ENCODE data around the gene EFHC1. TPM values are rescaled to one million over a fixed set of nuclear protein-coding genes. Genes with fewer than 3 reads are reported as not detected.
A peak's percentile ranks its signal among the peaks of the same experiment; 100 is the strongest.

EFHC1 gene
- polyA plus RNA-seq, 10 donors, result 14.1 to 36.4 (median 21.2) TPM

DNA sequence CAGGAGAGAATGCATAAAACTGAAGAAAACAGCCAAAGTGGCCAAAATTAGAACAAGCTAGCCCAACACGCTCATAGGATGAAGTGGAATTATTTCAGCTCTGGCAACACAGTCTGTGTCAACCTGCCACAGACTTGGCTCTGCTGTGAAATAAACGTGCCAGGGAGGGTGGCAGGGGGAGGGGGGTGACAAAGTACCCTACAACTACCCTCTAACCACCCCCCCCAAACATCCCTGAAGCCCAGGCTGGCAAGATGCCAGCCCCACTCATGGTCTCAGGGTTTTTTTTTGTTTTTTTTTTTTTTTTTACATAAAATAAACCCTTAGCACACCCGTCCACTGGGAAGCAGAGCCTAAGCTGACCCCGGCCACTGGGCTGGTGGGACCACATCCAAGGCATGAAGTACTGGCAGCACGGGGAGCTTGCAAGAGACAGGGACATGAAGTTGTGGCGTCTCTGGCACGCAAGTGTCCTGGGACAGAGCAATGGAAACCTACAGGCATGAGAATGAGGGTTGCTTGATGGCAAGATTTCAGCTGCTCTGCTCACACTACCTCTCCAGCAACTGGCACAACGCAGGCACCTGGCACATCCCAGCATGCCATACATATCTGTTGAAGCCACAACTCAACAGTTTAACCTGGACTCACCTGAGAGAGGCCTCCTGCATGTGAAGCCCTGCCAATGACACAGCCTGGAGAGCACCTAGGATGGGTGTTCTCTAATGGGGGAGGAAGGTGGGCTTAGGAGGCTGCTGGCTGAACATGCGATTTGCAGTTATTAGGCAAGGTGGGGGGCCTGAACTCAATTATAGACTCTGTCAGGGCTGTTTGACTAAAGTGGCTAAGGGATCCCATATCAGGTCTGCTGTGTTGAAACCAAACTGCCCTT is 80.3 kb downstream of the EFHC1 start:
- DNase-seq, result no peak

DNA sequence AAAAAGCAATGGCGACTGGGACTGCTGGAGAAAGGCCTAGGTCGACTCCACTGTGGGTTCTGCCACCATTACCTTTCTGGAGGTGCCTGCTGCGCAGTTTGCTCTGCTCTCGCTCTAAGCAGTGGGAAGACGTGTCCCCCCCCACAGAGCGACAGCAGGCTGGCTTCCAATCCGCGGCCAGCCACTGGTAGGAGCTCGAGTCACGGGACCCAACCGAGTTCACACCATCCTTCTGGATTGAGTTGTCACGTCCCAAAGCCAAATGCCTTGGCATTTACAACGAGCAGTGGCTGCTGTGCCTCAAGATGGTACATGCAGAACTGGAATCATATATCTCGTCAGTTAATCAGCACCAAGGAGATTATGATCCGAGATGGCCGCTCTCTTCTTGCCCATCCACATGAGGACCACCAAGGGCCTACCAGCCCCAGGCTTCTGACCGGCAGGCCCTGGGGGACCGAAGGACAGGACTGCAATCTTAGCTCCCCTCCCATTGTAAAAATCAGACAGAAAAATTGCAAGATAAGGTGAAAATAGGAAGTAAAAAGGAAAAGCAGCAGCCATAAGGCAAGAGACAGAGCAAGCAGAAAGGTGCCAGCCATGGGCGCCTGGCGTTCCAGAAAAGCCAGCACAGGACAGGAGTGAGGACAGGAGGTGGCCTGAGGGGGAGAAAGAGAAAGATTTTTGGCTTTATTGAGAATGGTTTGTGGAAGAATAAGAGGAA is 82.3 kb downstream of the EFHC1 start:
- DNase-seq, result no peak

DNA sequence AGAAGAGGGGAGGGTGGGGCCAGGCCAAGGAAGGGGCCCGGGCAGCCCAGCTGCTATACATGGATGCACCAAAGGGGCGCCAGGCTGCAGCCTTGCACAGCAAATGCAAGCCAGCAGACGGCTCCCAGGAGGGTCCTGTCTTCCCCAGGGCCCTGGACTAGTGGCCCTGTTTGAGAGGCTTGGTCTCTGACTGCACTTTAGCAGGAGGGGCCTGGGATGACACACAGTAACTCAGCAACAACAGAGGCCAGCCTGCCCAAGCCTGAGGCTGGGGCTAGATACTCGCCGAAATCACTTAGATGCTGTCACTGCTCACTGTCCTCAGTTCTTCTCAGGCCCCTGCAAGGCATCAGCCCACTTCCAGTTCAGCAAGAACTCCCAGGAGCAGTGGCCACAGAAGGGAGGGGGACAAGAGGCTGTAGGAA is 83.2 kb downstream of the EFHC1 start:
- no peak for DNase-seq

DNA sequence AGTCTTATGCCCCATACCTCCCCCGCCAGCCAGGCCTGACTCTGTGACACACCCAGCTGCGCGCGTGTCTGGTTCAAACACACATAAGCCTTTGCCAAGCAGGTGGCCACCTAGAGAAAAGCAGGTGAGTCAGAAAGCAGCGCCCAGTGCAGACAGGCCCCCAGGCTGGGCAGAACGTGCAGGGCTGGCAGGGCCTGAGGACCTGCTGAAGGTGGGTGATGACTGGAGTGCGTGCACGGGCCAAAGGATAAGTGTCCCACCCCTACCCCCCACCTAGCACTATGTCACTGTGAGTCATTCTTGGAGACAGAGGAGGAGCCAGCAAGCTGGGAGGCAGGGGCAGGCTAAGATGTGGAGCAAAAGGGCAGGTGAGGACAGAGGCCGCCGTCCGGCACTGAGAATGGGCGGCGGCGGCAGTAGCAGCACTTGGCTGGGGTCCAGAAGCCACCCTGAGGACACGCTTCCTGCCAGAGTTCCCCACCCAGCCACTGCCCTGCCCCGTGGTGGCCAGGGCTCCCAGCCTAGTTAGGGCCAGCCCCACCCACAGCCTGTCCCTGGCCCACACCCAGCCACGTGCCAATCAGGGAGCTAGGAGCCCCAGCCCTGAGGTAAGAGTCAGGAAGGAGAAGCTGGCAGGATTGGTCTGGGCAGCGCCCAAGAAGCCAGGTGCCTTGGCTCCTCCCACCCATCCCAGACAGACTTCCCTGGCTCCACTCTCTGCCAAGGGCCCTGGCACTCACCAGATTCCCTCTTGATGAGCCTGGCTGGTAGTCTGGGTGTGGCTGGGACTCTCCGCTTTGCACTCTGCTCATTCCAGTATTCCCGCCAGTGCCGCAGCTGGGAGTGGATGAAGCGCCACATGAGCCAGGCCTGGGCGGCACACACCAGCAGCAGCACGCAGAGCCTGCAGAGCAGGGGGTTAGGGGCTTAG is 84.0 kb downstream of the EFHC1 start:
- DNase-seq, result peak; percentile 52 to 75 (median 57)

DNA sequence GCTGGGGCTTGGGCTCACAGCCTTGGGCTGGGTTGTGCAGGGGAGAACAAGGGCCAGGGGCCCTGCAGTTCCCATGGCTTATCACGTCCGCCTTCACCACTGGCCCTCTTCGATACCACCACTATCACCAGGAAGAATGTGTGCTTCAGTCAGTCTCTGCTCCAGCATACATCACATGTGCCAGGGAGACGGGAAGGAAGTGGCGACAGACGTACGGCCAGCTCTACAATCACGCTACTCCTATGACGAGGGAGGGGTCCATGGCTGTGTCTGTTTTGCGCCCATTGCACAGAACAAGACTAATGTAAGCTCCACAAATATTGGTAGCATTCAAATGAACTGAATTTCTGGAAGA is 84.6 kb downstream of the EFHC1 start:
- DNase-seq, result no peak

DNA sequence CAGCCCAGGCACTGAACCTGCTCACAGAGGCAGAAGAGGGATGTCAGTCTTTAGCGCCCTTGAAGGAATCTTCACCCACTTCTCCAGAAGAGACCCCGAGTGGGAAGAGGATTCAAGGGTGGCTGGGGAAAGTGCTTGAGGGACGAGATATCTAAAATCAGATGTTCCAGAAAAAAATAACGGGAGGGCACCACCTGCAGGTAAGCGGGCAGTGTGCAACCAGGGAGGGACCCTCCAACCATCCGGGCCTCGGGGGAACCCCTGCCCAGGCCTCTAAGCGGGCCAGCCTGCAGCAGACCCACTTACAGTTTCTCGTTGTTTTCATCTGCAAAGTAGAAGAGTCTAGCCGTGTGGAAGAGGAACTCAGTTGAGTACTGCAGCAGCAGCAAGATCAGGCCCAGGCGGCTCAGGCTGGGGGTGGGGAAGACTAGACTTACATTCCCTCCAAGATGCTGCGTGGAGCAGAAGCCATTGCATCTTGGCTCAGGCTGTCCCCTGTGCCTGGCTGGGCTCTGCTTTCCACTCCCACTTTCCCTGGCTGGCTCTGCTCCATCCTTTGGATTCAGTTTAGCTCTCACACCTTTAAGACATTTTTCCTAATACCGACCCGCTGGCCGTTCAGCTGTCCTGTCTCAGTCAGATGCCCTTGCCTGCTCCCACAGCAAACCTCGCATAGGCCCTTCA is 85.7 kb downstream of the EFHC1 start:
- peak in 2 of 3 donors; percentile 60 to 70 for DNase-seq

DNA sequence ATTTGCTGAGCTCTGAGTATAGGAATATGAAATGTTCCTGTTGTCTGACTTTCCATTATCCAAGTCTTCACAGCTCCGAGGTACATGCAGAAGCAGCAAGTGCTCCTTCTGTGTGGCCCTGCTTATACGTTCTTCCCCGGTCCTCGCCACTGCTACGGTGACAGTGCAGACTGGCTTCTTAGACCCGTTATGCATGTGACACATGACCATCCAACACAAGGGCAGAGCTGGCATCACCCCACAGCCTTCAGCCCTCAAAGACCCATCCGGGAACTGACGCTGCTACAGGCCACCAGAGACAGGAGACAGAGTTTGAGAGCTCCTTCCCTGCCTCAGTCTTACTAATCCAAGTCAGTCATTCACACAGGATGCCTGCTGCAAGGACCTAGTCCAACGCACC is 86.3 kb downstream of the EFHC1 start:
- no peak for DNase-seq

DNA sequence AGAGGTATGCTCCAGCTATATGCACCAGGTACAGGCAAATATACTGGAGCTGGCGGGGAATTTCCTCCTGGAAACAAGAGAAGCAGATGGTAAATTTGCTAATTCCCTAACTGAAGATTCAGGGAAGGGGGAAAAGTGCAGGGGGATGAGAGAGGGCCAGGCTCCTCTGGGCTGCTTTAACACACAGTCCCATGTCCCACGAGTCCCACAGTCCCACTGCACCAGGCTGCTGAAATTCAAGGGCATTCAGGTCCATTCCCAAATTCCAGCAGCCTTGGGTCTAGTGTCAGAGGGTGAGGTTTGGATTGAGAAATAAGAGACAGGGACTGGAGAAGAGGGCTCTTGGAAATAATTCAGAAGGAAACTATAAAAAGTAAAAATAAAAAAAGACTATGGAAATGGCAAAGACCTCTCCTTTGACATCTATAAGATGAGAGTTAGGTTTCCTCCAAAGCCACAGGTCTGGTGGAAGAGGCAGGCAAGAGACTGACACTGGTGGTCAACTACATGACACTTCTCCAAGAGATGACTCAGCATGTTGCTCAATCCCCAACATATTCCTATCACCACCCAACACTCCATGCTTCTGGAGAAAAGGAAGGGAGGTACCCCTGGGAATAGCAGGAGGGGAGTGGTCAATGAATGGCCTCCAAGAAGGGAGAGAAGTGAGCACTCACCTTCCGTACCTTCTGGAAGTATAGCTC is 87.6 kb downstream of the EFHC1 start:
- DNase-seq, result peak in 1 of 3 donors; percentile 56

DNA sequence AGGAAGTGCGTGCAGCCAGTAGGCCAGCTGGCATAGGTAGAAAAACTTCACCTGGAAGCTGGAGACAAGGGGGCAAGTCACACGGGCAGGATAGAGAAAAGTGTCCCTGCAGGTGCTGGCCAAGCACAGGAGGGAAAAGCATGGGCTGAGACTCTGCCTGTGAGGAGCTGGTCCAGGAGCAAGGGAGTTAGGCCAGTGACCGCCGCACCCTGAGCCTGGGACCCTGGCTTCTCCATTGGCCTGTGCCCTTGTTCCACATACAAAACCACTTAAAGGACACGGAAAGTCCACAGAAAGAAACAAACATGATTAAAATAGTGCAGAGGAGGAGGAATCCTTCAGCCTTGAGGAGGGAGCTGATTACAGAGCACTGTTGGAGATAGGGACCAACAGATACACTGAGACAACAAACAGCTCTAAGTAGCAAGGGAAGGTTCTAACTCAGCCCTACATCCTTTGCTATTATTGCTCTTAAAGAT is 88.2 kb downstream of the EFHC1 start:
- DNase-seq, result no peak

DNA sequence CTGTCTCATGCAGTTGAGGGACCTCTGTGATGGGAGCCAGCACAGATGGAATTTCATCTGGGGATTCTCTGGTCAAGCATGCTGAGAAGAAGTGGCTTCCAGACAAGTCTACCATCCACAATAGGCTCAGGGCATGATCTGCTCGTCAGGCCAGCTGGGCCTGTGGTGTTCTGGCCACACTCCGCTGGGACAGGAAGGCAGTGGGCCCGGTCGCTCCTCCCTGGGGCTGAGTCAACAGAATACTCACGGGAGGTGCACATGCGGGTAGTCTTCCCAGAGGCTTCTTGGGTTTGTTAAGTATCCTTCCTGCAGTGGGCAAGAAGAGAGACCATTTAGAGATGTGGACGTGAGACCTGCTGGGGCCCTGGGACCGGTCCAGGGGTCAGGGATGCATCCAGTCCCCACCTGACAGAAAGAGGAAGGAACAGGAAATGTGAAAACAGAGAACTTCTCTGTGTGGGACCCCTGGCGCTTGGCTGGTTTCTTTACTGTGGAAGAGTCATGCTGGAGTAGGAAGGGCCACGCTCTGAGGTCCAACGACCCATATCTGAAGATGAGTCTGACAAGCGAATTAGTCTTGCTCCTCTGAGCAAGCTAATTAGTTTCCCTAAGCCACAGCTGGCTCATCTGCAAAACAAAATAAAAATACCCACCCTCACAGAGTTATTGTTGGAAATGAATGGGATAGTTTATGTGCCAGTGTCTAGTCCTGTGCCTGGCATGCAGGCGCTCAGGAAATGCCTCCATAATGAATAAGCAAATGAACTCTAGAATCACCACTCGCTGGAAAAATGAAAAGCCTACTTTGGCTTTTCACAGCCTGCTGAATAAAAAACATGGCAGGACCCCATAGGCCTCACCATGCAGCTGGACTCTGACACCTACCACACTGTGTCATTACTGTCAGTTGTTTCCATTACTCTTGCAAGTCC is 89.4 kb downstream of the EFHC1 start:
- no peak for DNase-seq

DNA sequence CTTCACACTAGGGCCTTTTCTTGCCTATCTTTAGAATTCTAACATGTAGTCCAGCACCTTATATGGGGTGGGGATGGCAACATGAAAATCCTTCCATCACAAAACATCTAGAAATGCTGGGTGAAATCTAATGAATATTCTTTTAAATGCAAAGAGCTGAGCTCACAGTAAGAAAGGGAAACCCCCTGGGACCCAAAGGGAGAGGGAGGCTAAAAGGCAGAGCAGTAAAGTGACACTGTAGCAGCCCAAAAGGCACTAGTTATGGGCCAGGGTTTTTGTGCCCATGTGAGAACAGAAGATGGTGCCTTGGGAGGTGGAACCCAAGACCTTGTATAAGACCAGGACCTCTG is 90.0 kb downstream of the EFHC1 start:
- DNase-seq, result no peak

DNA sequence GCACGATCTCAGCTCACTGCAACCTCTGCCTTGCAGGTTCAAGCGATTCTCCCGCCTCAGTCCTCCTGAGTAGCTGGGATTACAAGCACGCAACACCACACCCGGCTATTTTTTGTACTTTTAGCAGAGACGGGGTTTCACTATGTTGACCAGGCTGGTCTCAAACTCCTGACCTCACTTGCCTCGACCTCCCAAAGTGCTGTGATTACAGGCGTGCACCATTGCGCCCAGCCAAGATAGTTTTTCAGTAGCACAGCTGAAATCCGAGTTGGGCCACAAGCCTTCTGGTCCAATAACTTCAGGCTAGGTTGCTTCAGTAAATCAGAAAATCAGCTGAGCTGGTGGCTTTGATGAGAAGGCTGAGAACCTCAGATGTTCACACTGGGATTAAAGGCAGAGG is 91.0 kb downstream of the EFHC1 start:
- DNase-seq, result no peak

DNA sequence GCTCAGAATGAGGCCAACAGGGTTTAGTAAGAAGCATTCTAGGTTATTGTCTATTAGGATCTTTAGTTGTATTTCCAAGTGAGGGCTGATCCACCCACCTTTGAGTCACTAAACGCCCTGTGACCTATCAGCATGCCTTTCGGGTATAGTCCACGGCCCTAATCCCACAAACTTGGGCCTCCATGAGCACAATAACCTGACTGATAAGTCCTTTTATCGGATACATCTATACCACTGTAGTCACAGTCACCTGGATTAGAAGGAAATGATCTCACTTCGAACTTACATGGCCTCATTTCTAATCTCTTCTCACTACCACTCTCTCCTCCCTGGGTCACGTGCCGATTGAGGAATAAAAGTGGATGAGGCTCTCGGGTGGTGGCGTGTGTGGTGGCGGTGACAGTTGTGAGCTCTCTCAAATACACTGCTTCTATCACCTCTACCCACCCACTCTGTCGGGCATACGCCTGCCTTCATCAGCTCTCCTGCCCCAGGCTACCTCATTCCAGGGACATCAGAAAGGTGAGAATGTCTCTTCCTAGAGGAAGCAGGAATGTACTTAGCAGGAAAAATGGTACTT is 91.5 kb downstream of the EFHC1 start:
- DNase-seq, result no peak

DNA sequence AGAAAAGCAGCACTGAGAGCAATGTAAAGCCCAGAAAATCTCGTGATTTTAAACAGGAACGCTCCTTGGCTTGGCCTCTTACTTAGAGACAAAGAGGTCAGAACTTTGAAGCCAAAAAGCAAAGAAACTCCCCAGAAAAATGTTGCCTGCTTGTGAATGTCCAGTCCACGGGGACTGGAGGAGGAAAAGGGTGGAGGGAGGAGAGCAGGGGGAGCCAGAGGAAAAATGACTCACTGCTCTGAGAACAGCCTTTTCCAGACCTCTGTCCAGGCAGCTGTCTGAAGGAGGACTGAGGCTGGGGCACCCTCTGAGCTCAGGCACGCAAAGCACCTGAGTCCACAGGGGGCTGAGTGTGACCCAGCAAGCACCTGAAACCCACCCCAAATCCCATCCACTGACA is 92.1 kb downstream of the EFHC1 start:
- peak; percentile 77 to 95 (median 88) for DNase-seq

DNA sequence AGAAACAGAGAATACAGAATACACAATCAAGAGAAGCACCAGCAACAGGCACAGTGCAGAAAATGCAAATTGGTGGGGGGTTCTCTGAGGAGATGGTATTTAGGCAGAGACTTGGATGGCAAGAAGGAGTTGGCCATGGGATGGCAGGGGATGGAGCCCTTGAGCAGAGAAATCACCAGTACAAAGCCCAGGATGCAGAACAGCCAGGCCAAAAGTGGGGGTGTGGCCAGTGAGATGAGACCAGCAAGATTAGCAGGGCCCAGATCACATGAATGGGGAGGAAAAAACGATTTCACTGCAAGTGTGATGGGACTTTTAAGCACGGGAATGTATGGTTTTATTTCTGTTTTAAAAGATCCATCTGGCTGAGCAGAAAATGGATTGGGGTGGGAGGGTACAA is 93.3 kb downstream of the EFHC1 start:
- DNase-seq, result no peak

DNA sequence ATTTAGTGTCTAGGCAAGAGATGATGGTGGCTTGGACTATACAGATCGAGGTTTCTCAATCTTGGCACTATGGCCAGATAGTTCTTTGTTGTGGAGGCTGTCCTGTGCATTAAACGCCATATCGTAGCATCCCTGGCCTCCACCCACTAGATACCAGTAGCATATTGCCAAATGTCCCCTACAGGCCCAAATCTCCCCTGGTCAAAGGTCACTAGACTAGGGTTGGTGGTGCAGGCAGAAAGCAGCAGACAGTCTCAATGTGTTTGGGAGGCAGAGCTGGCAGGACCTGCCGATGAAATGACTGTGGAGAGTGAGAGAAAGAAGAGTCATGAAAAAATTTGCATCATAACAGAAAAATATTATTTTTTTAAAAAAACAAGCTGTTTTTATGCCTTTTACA is 93.8 kb downstream of the EFHC1 start:
- no peak for DNase-seq

DNA sequence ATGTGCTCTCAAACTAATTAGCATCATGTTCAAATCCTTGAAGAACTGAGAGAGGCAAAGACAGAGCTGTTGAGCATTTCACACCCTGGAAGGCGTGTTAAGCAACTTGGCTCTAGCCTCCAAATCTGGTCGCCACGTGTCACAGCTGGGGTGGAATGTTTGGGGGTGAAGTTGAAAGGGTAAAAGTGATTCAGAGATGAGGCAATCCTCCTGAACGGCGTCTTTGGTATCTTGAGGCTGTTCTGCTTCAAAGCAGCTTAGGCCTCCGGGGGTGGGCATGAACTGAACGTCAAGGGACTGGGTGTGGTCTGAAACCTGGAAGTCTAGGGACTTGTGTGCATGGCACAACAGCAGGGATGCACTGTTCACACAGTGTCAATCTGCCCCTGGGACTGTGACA is 94.4 kb downstream of the EFHC1 start:
- peak in 1 of 3 donors; percentile 52 for DNase-seq

DNA sequence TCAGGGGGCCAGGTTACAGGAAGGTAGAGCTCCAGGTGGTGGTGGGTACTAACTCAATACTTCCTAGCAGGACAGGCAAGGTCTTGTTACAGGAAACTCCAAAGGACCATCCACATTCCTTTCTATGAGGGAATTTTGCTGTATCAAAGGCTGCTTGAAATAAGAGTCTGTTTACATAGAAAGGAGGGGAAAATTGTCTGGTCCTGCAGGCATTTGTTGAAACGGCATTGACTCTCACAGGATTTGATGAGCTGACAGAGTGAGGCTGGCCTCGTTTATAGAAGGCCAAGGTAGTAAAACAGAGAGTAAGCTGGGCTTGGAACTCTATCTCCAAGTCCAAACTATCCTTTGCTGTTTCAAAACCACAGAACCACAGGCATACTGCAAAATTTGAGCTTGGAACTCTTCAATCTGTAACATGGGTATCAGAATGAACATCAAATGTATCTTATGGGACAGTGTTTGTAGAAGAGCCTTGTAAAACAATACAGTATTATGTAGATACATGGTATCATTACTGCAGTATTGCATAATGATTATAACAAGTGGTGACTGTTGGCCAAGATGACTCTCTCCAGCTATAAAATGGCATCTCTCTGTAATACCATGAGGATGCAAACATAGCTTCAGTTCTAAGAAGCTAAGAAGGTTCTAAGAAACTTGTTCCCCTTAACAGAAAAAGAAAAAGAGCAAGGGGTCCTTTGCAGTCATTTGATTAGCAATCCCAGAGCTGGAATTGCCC is 95.2 kb downstream of the EFHC1 start:
- no peak for DNase-seq

DNA sequence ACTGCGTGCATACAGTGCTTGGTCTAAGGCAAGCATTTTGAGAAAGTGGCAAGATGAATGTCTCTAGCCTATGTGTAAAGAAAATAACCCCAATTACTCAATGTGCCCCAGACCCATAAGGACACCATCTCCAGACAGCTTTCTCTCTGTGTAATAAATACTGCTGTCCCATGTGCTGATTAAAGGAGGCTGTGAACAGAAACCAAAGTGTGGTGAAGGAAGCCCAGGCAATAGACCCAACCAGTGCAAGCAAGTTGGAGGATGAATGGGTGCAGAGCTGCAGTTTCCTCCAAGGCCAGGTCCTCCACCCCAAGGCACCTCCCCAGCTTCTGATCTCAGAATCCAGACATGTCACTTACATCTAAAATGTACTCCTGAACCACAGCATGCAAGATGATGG is 96.1 kb downstream of the EFHC1 start:
- no peak for DNase-seq

All from muscle of back (tissue), 11 donors.